Keratinocyte (primary cell): ENCODE data around the gene RIPOR2. TPM values are rescaled to one million over a fixed set of nuclear protein-coding genes. Genes with fewer than 3 reads are reported as not detected.

ENCODE experiments used
- DNase-seq: peaks from one replicate; pipeline ENCODE4 v3.0.0-alpha.2; 2011; ENCODE audit warnings: low read depth, missing footprints, low spot score
- FAIRE-seq: peaks from 2 replicates; lab custom pipeline; 2011; peaks lifted over from hg19 to GRCh38; lab: Jason Lieb, UNC
- H2AFZ ChIP-seq: 2 replicates; pipeline ENCODE4 v1.6.0; 2012; ENCODE audit warnings: low read length, control low read depth, inconsistent platforms; ENCODE audit not compliant: control insufficient read depth
- H3K27ac ChIP-seq: 2 replicates; pipeline ENCODE4 v1.5.1; 2011; ENCODE audit warnings: low read length; ENCODE audit not compliant: control insufficient read depth, insufficient read depth
- H3K27me3 ChIP-seq: 3 replicates; pipeline ENCODE4 v1.6.0; 2011; ENCODE audit warnings: low read length; ENCODE audit not compliant: control insufficient read depth, insufficient read depth; ENCODE audit errors: extremely low read depth
- H3K36me3 ChIP-seq, 2 experiments: 2 replicates in 1 of 2; 3 replicates in 1 of 2; pipeline ENCODE4 v1.5.1; 2011; ENCODE audit warnings: low read length in 2 of 2, mild to moderate bottlenecking in 1 of 2; ENCODE audit not compliant: control insufficient read depth in 2 of 2, insufficient read depth in 2 of 2; ENCODE audit errors: extremely low read depth in 1 of 2
- H3K4me1 ChIP-seq: 3 replicates; pipeline ENCODE4 v1.5.1; 2011; ENCODE audit warnings: low read length; ENCODE audit not compliant: control insufficient read depth, insufficient read depth; ENCODE audit errors: extremely low read depth
- H3K4me2 ChIP-seq: 3 replicates; pipeline ENCODE4 v1.6.0; 2011; ENCODE audit warnings: low read depth, low read length; ENCODE audit not compliant: control insufficient read depth, insufficient read depth; ENCODE audit errors: extremely low read depth
- H3K4me3 ChIP-seq, 3 experiments: fragments of 200-600 bp in 1 of 3; sonication (generic) in 1 of 3; 2 replicates in 2 of 3; 3 replicates in 1 of 3; pipeline ENCODE4 v1.5.1; 2011 to 2016; ENCODE audit warnings: low read length in 3 of 3, mild to moderate bottlenecking in 3 of 3, control low read depth in 2 of 3, inconsistent platforms in 1 of 3, low read depth in 1 of 3, mixed read lengths in 1 of 3, mixed run types in 1 of 3, moderate library complexity in 1 of 3; ENCODE audit not compliant: control insufficient read depth in 2 of 3, insufficient read depth in 2 of 3; ENCODE audit errors: extremely low read depth in 1 of 3
- H3K79me2 ChIP-seq: 2 replicates; pipeline ENCODE4 v1.6.0; 2012; ENCODE audit warnings: low read length; ENCODE audit not compliant: control insufficient read depth, insufficient read depth
- H3K9ac ChIP-seq: 3 replicates; pipeline ENCODE4 v1.6.0; 2011; ENCODE audit warnings: low read length; ENCODE audit not compliant: control insufficient read depth, insufficient read depth; ENCODE audit errors: extremely low read depth
- H3K9me1 ChIP-seq: 3 replicates; pipeline ENCODE4 v1.6.0; 2011; ENCODE audit warnings: low read length; ENCODE audit not compliant: control insufficient read depth, insufficient read depth; ENCODE audit errors: extremely low read depth
- H3K9me3 ChIP-seq: 2 replicates; pipeline ENCODE4 v1.5.1; 2012; ENCODE audit warnings: low read depth, low read length; ENCODE audit not compliant: control insufficient read depth
- H4K20me1 ChIP-seq: 3 replicates; pipeline ENCODE4 v1.6.0; 2011; ENCODE audit warnings: low read length; ENCODE audit not compliant: control insufficient read depth, insufficient read depth; ENCODE audit errors: extremely low read depth
- CTCF ChIP-seq, 3 experiments: IDR thresholded peaks in 1 of 3; conservative IDR thresholded peaks in 1 of 3; optimal IDR thresholded peaks in 1 of 3; 2 replicates in 2 of 3; 3 replicates in 1 of 3; pipeline versions ENCODE3 to v1.5.1; 2011; ENCODE audit warnings: low read length in 3 of 3, mild to moderate bottlenecking in 3 of 3, moderate library complexity in 2 of 3, control low read depth in 1 of 3, inconsistent platforms in 1 of 3; ENCODE audit not compliant: insufficient read depth in 2 of 3; ENCODE audit errors: extremely low read depth in 1 of 3
- EZH2 ChIP-seq: IDR thresholded peaks from one replicate; pipeline ENCODE4 v1.6.1; 2012; ENCODE audit warnings: inconsistent platforms, mild to moderate bottlenecking, low read length, moderate library complexity
- dilution Hi-C: fragments of 300-500 bp; cut with MboI; formaldehyde crosslinking; loops from one replicate; pipeline ENCODE4 v1.7.0; 2020; ENCODE audit warnings: low sequenced_read_pairs; ENCODE audit not compliant: extremely low pct_ligation_motif_present
- polyA plus RNA-seq, 5 experiments: library from polyadenylated mRNA; depleted of rRNA in 3 of 5; stranded (reverse) in 3 of 5; stranded (forward) in 1 of 5; unstranded in 1 of 5; fragments of >200 nt; gene quantifications; 1 replicate in 1 of 5; 2 replicates in 3 of 5; 3 replicates in 1 of 5; pipeline versions ENCODE4 v1.2.1 to v1.2.3, GENCODE V29; 2011 to 2012; ENCODE audit warnings: missing spikeins in 2 of 5, low read depth in 1 of 5, low replicate concordance in 1 of 5

Gene RIPOR2
- polyA plus RNA-seq, 1 donor (not counting 4 experiments of a cell fraction or from before 2014, with no cell fraction given) = 0.07 TPM

GRCh38 chr6:24876499-24877465 is 59.0 kb downstream of the RIPOR2 start:
- FAIRE-seq (no peak), DNase-seq (no peak)
- no peaks in the 10 kb centered on the region for H3K9me1 ChIP-seq
- H3K4me3 ChIP-seq = no peak overlapping the region
- H3K4me1 ChIP-seq = no peaks in the 10 kb centered on the region
- H2AFZ ChIP-seq = no peak overlapping the region
- no peak overlapping the region for H3K4me2 ChIP-seq
- no peaks in the 10 kb centered on the region for H3K9me3 ChIP-seq
- H3K36me3 ChIP-seq = no peaks in the 10 kb centered on the region
- TF ChIP-seq CTCF (optimal IDR thresholded peaks at IDR 0.05 in 1 of 3, IDR thresholded peaks at IDR 0.05 in 1 of 3, conservative IDR thresholded peaks at IDR 0.05 in 1 of 3; ENCODE audit: extremely low read depth in 1 of 3, insufficient read depth in 2 of 3, low read length in 3 of 3) = no peak
- TF ChIP-seq EZH2 = no peak
- dilution Hi-C loops = no loop called here
- no peaks in the 10 kb centered on the region for H3K79me2 ChIP-seq
- H3K27ac ChIP-seq = no peak overlapping the region
- no peaks in the 10 kb centered on the region for H3K27me3 ChIP-seq
- no peaks in the 10 kb centered on the region for H4K20me1 ChIP-seq
- H3K9ac ChIP-seq = no peak overlapping the region

- no peaks in the 10 kb centered on the region for H4K20me1 ChIP-seq
- FAIRE-seq (no peak), DNase-seq (no peak)
- no peaks in the 10 kb centered on the region for H3K4me1 ChIP-seq
- H2AFZ ChIP-seq = no peak overlapping the region
- H3K79me2 ChIP-seq = no peaks in the 10 kb centered on the region
- dilution Hi-C loops = no loop called here
- TF ChIP-seq EZH2 = no peak
- TF ChIP-seq CTCF (optimal IDR thresholded peaks at IDR 0.05 in 1 of 3, IDR thresholded peaks at IDR 0.05 in 1 of 3, conservative IDR thresholded peaks at IDR 0.05 in 1 of 3; ENCODE audit: extremely low read depth in 1 of 3, insufficient read depth in 2 of 3, low read length in 3 of 3) = no peak
- H3K9me3 ChIP-seq = no peaks in the 10 kb centered on the region
- no peak overlapping the region for H3K9ac ChIP-seq
- no peak overlapping the region for H3K27ac ChIP-seq
- H3K4me2 ChIP-seq = no peak overlapping the region
- no peaks in the 10 kb centered on the region for H3K27me3 ChIP-seq
- no peaks in the 10 kb centered on the region for H3K36me3 ChIP-seq
- no peak overlapping the region for H3K4me3 ChIP-seq
- no peaks in the 10 kb centered on the region for H3K9me1 ChIP-seq
Observed at GRCh38 chr6:24875534-24875901, 60.2 kb downstream of the RIPOR2 start.
